ENCODE data around the gene TECTB.

TECTB gene

GRCh38 chr10:112308125-112308502, 24.9 kb downstream of the TECTB start:
- DNase-seq (ENCODE audit: low spot score) = no peak

GRCh38 chr10:112311481-112311880, 28.3 kb downstream of the TECTB start:
- DNase-seq (ENCODE audit: low spot score) = no peak

- DNase-seq (ENCODE audit: low spot score) = no peak
Measured at GRCh38 chr10:112313234-112313633, 30.0 kb downstream of the TECTB start.

- no peak for DNase-seq (ENCODE audit: low spot score)
Measured at GRCh38 chr10:112313911-112314310, 30.7 kb downstream of the TECTB start.

DNA sequence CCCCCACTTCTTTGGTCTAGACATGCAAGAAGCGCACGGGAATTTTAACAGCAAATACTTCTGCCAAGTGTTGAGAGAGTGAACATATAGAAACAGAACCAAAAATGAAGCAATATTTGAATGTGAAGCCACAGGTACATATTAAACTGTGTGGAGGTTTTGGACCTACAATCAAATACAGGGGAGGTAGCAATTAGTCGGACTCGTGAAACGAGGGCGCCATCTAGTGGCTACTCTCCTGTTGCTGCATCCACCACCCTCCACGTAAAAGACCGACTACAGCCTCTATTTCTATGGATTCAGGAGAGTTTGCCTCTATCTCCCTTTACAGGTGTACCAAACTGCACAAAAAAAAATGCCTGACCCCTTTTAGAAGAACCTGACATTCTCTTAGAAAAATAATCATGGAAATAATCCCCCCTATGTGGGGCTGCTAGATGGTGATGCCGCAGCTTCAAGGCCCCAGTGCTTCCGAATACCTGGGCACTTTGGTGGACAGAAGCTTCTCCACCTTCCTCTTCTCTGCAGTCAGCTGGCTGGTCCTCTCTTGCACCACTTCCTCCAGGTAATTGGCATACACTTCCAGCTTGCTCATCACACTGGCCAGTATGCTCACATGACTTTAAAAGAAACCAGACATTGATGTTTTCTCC, 31.7 kb downstream of the TECTB start:
- DNase-seq (ENCODE audit: low spot score) = peak; percentile 70

DNA sequence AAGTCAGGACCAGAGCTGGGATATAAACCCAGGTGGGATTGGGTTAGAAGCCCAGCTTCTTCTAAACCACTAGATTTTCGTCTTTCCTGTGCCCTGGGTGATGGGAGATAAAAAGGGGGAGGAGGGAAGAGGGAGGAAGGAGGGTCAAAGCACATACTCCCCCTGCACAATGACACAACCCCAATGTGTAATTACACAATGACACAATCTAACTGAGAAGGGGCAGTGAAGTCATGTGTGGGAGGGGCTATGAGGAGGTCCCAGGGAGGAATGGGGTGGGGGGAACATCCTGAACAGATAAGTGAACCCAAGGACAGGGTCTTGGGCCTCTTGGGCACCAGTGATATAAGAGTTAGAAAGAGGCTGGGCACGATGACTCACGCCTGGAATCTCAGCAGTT, 44.5 kb downstream of the TECTB start:
- no peak for DNase-seq (ENCODE audit: low spot score)

DNA sequence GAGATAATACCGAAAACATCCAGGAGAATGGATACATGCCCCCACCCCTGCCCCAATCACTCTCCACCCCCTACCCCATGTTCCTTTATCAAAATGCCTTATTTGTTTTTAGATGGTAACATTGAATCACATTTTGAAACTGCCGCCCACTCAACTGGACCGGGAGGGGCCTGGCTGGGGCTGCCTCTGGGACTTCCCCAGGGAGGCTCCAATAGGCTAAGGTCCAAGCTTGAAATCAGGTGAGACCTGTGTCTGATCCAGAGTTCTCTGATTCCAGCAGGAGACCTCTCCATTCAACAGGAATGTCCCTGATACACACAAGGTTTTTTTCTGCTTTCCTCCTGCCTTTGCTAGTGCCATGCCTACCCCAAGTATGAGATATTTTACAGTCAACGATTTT, 47.0 kb downstream of the TECTB start:
- no peak for DNase-seq (ENCODE audit: low spot score)

- DNase-seq (ENCODE audit: low spot score) = no peak
Measured at GRCh38 chr10:112330607-112331160, 47.5 kb downstream of the TECTB start.

DNA sequence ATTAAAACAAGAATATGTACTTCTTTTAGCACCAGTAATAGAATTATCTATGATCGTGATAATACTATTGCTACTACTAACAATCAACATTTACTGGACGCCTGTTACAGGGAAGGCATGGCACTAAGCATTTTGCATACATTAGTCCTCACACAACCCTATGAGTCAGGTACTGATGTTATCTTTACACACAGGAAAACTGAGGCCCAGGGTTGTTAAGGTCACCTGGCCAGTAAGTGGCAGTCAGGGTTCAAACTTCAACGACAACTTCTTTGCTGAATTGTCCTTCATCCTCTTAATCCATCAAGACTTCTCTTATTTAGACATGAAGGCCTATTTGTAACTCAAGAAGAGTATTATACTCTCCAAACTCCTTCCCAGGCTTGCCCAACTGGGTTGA, 48.8 kb downstream of the TECTB start:
- DNase-seq (ENCODE audit: low spot score) = no peak

- DNase-seq (ENCODE audit: low spot score) = no peak
Measured at GRCh38 chr10:112332509-112333228, 49.5 kb downstream of the TECTB start.

DNA sequence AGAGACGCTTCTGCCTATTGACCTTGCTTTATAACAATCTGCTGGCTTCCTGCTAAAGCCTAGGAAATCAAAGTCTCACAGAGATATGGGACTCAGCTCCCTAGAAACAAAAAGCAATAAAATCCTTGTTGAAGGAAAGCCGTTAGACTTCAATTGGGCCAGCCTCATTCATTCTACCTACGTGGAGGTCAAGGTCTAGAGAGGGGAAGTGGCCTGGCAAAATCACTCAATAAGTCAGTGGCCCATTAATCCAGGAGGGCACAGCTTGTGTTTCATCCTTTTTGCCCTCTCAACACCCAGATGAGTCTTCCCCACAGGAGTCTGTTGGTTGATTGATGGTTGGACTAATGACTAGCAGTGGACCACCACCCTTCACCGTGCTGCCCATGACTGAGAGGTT, 50.3 kb downstream of the TECTB start:
- DNase-seq (ENCODE audit: low spot score) = no peak

GRCh38 chr10:112335111-112335867, 52.1 kb downstream of the TECTB start:
- DNase-seq (ENCODE audit: low spot score) = no peak

DNA sequence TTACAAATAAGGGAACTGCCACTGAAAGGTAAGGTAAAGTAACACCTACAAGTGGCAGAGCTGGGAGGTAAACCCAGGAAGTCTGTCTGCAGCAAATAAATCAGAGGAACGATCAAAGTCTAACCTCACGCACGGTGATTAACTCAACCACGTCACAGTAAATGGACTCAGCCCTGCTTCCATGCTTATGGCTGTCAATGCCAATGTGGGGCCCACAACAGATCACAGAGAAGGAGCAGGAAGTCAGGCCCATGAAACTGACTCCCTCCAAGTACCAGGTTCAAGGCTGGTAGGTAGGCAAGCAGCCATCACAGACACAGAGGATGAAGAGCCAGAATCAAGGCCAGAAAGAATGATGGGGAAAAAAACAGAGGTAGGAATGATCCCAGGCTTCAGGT, 52.7 kb downstream of the TECTB start:
- DNase-seq (ENCODE audit: low spot score) = no peak

DNA sequence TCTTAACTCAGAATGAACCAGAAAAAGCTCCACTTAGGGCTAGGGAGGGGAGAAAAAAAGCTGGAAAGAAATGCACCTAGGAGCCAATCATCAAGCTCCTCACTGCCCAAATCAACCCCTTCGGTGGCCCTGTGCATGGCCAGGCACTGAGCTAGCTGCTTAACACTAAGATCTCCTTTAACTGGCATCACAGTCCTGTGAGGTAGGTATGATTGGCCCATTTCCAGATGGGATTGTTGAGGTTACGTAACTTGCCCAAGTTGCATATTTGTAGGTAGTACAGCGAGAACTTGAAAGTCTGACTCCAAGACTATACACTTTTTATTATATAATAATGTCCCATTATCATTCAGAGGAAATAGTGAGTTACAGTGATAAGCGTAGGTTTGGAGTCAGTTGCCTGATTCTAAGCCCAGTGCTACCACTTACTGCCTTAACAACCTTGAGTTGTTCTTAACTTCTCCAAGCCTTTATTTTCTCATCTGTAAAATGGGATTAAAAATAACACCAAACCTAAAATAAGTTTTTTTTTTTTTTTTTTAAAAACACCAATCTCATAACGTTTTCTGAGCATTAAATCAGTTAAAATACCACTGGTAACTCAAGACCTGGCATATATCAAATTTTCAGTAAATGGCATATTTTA, 53.5 kb downstream of the TECTB start:
- no peak for DNase-seq (ENCODE audit: low spot score)

GRCh38 chr10:112338957-112339356, 55.8 kb downstream of the TECTB start:
- DNase-seq (ENCODE audit: low spot score) = no peak

- no peak for DNase-seq (ENCODE audit: low spot score)
Measured at GRCh38 chr10:112340601-112341000, 57.4 kb downstream of the TECTB start.

DNA sequence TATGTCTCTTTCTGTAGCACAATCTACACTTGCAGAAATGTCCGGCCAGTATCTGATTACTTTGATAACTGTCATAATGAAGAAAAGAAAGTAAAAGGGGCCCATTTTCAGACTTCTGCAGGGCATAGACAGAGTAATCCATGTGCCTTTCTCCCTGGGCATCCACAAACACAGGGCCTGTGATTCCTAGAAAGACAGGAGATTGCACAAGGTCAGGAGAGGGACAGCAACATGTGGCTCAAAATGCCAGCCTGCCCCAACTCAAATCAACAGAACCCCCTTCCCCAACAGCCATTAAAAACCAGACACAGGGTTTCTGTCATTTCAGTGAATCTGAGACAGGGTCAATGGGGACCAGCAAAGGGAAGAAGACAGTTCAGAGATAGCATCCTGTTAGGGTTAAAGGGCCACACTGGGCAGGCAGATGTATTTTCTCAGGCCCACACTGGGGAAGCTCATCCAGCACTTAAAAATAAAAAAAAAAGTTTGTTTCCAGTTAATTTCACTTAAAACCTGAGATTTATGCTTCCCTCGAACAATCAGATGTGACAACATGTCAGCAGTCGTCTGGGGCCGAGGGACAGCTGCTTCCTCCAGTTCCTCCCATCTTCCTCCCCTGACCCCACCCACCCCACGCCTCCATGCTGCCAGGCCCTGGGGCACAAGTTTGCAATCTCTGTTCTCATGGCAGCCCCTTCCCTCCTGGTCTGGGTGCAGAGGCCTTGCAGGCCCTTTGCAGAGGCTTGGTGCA, 60.0 kb downstream of the TECTB start:
- DNase-seq (ENCODE audit: low spot score) = no peak

DNA sequence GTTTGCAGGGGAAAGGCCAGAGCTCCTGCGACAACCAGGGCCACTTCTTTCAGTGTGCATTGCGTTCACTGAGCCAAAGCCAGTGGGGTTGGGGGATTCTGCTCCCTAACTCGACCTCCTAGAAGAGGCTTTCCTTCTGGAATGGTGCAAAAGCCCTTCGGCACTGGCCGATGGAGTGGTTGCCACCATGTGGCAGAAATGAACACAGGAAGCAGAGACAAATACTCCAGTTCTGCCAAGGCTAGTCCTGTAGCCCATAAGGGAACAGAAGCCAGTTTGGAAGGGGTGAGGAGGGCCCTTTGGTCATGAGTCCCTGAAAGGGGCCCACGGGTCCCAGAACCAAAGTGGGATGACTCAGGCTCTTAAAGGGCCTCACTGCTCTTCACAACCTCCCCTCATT, 61.1 kb downstream of the TECTB start:
- DNase-seq (ENCODE audit: low spot score) = no peak

- no peak for DNase-seq (ENCODE audit: low spot score)
Measured at GRCh38 chr10:112345202-112345601, 62.0 kb downstream of the TECTB start.

DNA sequence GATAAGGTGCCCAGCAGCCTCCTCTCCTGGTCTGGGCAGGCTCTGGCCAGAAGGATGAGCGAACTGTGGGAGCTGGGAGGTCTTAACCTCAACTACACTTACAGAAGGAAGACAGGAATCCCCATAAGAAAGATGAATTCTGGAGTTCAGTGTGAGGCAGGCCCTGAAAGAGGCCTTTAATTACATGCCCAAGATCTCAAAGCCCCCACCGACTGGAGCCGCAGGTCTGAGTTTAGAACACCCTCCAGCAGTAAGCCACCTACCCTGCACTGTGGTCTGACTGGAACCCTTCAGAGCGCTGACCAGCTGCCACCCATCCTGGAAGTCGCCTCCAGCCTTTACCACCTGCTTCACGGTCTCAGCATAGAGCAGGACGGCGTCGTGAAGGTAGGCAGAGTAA, 62.5 kb downstream of the TECTB start:
- no peak for DNase-seq (ENCODE audit: low spot score)

DNA sequence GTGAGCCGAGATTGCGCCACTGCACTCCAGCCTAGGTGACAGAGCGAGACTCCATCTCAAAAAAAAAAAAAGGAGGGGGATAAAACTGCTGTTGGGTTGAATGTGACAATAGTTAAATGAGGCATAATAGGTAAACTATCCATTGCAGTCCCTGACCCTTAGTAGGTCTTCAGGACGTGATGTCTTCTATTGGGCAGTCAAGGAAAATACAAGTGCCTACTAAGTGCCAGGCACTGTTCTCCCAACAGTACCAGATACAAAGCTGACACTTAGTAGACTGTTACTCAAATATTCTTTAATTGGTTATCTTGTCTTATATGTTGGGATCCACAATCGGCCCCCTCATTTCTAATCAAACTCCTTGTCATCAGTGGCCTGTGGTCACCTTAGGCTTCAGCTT, 63.6 kb downstream of the TECTB start:
- no peak for DNase-seq (ENCODE audit: low spot score)

All from germinal center (tissue), 1 donor.